SK-N-SH (cell line): ENCODE results near the gene FZD2. TPM values are rescaled to one million over a fixed set of nuclear protein-coding genes. Genes with fewer than 3 reads are reported as not detected.

Experiments
- CTCF ChIA-PET: fragments of 300-600, 350-600 bp; formaldehyde crosslinking; extraction: SDS; loops from one replicate; lab custom pipeline; 2021; lab: Yijun Ruan, JAX
- POLR2A ChIA-PET: fragments of 350-600 bp; sonication (Branson Sonifier 250); formaldehyde crosslinking; extraction: SDS; loops from one replicate; lab custom pipeline; 2020; ENCODE audit warnings: antibody characterized with exemption, inconsistent platforms; lab: Yijun Ruan, JAX
- DNase-seq: peaks from one replicate; pipeline ENCODE4 v3.0.0; 2012
- H2AFZ ChIP-seq: fragments of 200-600 bp; sonication (generic); 2 replicates; pipeline ENCODE4 v1.8.1; 2016; ENCODE audit warnings: antibody characterized with exemption, mild to moderate bottlenecking, low read depth
- H3F3A ChIP-seq: fragments of 200-600 bp; sonication (generic); replicated peaks from 2 replicates; pipeline ENCODE3; 2016; ENCODE audit warnings: antibody characterized with exemption, mild to moderate bottlenecking; ENCODE audit not compliant: insufficient read depth
- H3K27ac ChIP-seq, 2 experiments: fragments of 200-500 bp in 1 of 2; fragments of 200-600 bp in 1 of 2; sonication (Bioruptor generic) in 1 of 2; sonication (generic), shearing (Covaris generic) in 1 of 2; 2 replicates each; pipeline versions ENCODE4 v1.5.1 to v1.6.1; 2014 to 2016; ENCODE audit warnings: low read depth in 2 of 2, inconsistent platforms in 1 of 2, low read length in 1 of 2, mild to moderate bottlenecking in 1 of 2, mixed read lengths in 1 of 2
- H3K27me3 ChIP-seq: fragments of 200-600 bp; sonication (generic), shearing (Covaris generic); 2 replicates; pipeline ENCODE4 v1.6.1; 2016; ENCODE audit warnings: mixed run types; ENCODE audit not compliant: insufficient read depth
- H3K36me3 ChIP-seq, 2 experiments: fragments of 200-500 bp in 1 of 2; fragments of 200-600 bp in 1 of 2; sonication (Bioruptor generic) in 1 of 2; sonication (generic) in 1 of 2; replicated peaks in 1 of 2; 2 replicates each; pipeline versions ENCODE3 to v1.5.1; 2014 to 2016; ENCODE audit warnings: low read length in 1 of 2, mild to moderate bottlenecking in 1 of 2; ENCODE audit not compliant: insufficient read depth in 2 of 2, control insufficient read depth in 1 of 2
- H3K4me1 ChIP-seq, 2 experiments: fragments of 200-500 bp in 1 of 2; fragments of 200-600 bp in 1 of 2; sonication (Bioruptor generic) in 1 of 2; sonication (generic), shearing (Covaris generic) in 1 of 2; 2 replicates each; pipeline versions ENCODE4 v1.5.1 to v1.6.1; 2014 to 2016; ENCODE audit warnings: low read depth in 1 of 2, low read length in 1 of 2, mixed run types in 1 of 2; ENCODE audit not compliant: insufficient read depth in 2 of 2, control insufficient read depth in 1 of 2
- H3K4me2 ChIP-seq: fragments of 200-600 bp; sonication (generic), shearing (Covaris generic); 2 replicates; pipeline ENCODE4 v1.6.1; 2017; ENCODE audit warnings: mixed run types
- H3K4me3 ChIP-seq, 2 experiments: fragments of 200-500 bp in 1 of 2; fragments of 200-600 bp in 1 of 2; sonication (Bioruptor generic) in 1 of 2; sonication (generic), shearing (Covaris generic) in 1 of 2; 2 replicates each; pipeline versions ENCODE4 v1.5.1 to v1.8.1; 2014 to 2016; ENCODE audit warnings: low read depth in 2 of 2, inconsistent platforms in 1 of 2, low read length in 1 of 2, mild to moderate bottlenecking in 1 of 2, mixed read lengths in 1 of 2, moderate library complexity in 1 of 2
- H3K79me2 ChIP-seq: fragments of 200-600 bp; sonication (generic); 2 replicates; pipeline ENCODE4 v1.8.1; 2017; ENCODE audit warnings: mild to moderate bottlenecking; ENCODE audit not compliant: insufficient read depth
- H3K9ac ChIP-seq: fragments of 200-600 bp; sonication (generic); 2 replicates; pipeline ENCODE4 v1.6.1; 2017; ENCODE audit warnings: mixed run types
- H3K9me2 ChIP-seq: fragments of 200-600 bp; sonication (generic); 2 replicates; pipeline ENCODE4 v1.6.1; 2017; ENCODE audit warnings: mixed run types
- H3K9me3 ChIP-seq: fragments of 200-600 bp; sonication (generic); 2 replicates; pipeline ENCODE4 v1.6.1; 2017; ENCODE audit warnings: mixed run types, mild to moderate bottlenecking, moderate library complexity
- H4K20me1 ChIP-seq: fragments of 200-600 bp; sonication (generic); 2 replicates; pipeline ENCODE4 v1.6.1; 2017; ENCODE audit warnings: mild to moderate bottlenecking, mixed run types; ENCODE audit not compliant: insufficient read depth
- CHD2 ChIP-seq: fragments of 150-350 bp; IDR thresholded peaks from 2 replicates; pipeline ENCODE4 v1.6.1; 2018; ENCODE audit warnings: low read length; ENCODE audit not compliant: partially characterized antibody
- ELF1 ChIP-seq: IDR thresholded peaks from 2 replicates; pipeline ENCODE4 v1.4.0; 2012
- EZH2phosphoT487 ChIP-seq: fragments of 200-600 bp; sonication (generic); IDR thresholded peaks from 2 replicates; pipeline ENCODE4 v1.6.1; 2017; ENCODE audit warnings: low read depth, mixed run types, mild to moderate bottlenecking, antibody characterized with exemption, moderate library complexity, borderline replicate concordance
- FOSL2 ChIP-seq: IDR thresholded peaks from 2 replicates; pipeline ENCODE4 v1.4.0; 2012; ENCODE audit warnings: low read depth, mild to moderate bottlenecking, moderate library complexity, borderline replicate concordance
- FOXJ3 ChIP-seq: sonication (generic); formaldehyde crosslinking; IDR thresholded peaks from 2 replicates; pipeline ENCODE4 v1.5.1; 2020; ENCODE audit warnings: mild to moderate bottlenecking, missing genetic modification reagents
- FOXM1 ChIP-seq: IDR thresholded peaks from 2 replicates; pipeline ENCODE4 v1.4.0; 2012; ENCODE audit warnings: low read depth, mild to moderate bottlenecking
- GABPA ChIP-seq: IDR thresholded peaks from 2 replicates; pipeline ENCODE4 v1.4.0; 2012; ENCODE audit warnings: low read depth, mild to moderate bottlenecking
- GATA2 ChIP-seq: sonication (generic); formaldehyde crosslinking; IDR thresholded peaks from 2 replicates; pipeline ENCODE4 v1.5.0; 2020; ENCODE audit warnings: mild to moderate bottlenecking, missing genetic modification reagents
- JUND ChIP-seq: IDR thresholded peaks from 2 replicates; pipeline ENCODE4 v1.4.0; 2012
- MEF2A ChIP-seq: IDR thresholded peaks from 2 replicates; pipeline ENCODE4 v1.4.0; 2012; ENCODE audit warnings: low read depth, borderline replicate concordance
- NFIC ChIP-seq: IDR thresholded peaks from 2 replicates; pipeline ENCODE4 v1.4.0; 2012; ENCODE audit warnings: borderline replicate concordance
- NRF1 ChIP-seq: IDR thresholded peaks from 2 replicates; pipeline ENCODE4 v1.6.1; 2012; ENCODE audit warnings: low read depth, mild to moderate bottlenecking, low read length
- RAD21 ChIP-seq: IDR thresholded peaks from 2 replicates; pipeline ENCODE4 v1.6.1; 2012; ENCODE audit warnings: mild to moderate bottlenecking, low read length
- RCOR1 ChIP-seq: fragments of 150-350 bp; IDR thresholded peaks from 2 replicates; pipeline ENCODE4 v1.6.1; 2017; ENCODE audit warnings: antibody characterized with exemption, low read length
- SMC3 ChIP-seq: IDR thresholded peaks from 2 replicates; pipeline ENCODE4 v1.6.1; 2012; ENCODE audit warnings: low read depth, low read length, improper control_type of control experiment
- WGBS: methylation state at CpG from one replicate; pipeline ENCODE4 v1.1.6; 2017; ENCODE audit warnings: low lambda C conversion rate; 5-methylcytosine and 5-hydroxymethylcytosine counted together
- polyA plus RNA-seq, 3 experiments: library from polyadenylated mRNA; depleted of rRNA; stranded (reverse); fragments of >200 nt; gene quantifications; 2 replicates each; pipeline ENCODE4 v1.2.3, GENCODE V29; 2012
- TF ChIP-seq, protein P1 (sequence below): fragments of 200-600 bp; sonication (generic); IDR thresholded peaks from 2 replicates; pipeline ENCODE4 v1.6.1; 2017; ENCODE audit warnings: antibody characterized with exemption, mild to moderate bottlenecking, moderate library complexity
- TF ChIP-seq, protein P2 (sequence below): fragments of 150-350 bp; IDR thresholded peaks from 2 replicates; pipeline ENCODE4 v1.6.1; 2017; ENCODE audit warnings: antibody characterized with exemption, low read length, low read depth, borderline replicate concordance

FZD2 gene
- polyA plus RNA-seq, 1 of the 3 experiments (the other 2 are of a cell fraction), result 35.1 TPM

DNA sequence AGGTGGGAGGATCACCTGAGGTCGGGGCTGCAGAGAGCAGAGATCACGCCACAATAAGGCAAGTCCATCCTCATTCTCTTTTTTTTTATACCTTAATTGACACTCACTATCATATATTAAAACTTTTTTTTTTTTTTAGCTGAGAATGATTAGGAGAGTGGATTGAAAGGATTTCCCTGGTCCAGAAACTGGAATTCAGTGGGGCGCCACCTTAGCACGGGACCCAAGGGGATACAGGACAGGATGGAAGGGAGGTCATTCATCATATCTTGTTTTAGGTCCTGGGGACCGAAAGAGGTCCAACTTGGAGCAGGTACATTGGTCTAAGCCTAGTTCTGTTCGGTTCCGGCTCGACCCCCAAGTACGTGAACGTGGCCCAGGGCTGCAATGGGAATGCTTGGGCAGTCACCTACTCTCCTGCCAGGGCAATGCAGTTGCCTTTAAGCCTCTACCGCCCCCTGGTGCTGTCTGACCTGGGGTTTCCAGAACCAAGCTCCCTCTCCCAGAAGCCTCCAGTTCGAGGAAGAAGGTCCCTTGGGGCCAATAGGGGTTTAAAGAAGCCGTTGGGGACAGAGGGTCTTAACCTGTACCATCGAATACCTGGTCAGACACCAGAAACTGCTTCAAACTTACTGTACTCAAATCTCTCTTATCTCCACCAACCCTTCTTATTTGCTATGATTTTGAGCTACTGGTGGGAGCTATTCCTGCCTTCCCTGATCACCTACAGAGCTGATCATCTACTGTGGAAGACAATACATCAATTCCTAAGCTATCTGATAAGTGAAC is 34.2 kb upstream of the FZD2 start:
- Histone ChIP-seq H3K27ac (no peak overlapping the region), H3K4me3 (no peak overlapping the region), H3K4me2 (no peak overlapping the region), H3K79me2 (no peaks in the 10 kb centered on the region), H3K36me3 (no peaks in the 10 kb centered on the region), H3K27me3 (no peaks in the 10 kb centered on the region), H4K20me1 (no peaks in the 10 kb centered on the region), H3F3A (no peaks in the 10 kb centered on the region)
- CTCF ChIA-PET, result interaction anchor here (0.6 to 2.4 kb wide), 9 partner anchors 10 to 192 kb away, joined by 3 to 18 read pairs (median 3); no protein-coding TSS in a partner anchor
- WGBS, result 70% methylated on average over 13 of the region's 14 CpGs
- TF ChIP-seq RAD21, result peak; percentile 58
- TF ChIP-seq, protein P1, sequence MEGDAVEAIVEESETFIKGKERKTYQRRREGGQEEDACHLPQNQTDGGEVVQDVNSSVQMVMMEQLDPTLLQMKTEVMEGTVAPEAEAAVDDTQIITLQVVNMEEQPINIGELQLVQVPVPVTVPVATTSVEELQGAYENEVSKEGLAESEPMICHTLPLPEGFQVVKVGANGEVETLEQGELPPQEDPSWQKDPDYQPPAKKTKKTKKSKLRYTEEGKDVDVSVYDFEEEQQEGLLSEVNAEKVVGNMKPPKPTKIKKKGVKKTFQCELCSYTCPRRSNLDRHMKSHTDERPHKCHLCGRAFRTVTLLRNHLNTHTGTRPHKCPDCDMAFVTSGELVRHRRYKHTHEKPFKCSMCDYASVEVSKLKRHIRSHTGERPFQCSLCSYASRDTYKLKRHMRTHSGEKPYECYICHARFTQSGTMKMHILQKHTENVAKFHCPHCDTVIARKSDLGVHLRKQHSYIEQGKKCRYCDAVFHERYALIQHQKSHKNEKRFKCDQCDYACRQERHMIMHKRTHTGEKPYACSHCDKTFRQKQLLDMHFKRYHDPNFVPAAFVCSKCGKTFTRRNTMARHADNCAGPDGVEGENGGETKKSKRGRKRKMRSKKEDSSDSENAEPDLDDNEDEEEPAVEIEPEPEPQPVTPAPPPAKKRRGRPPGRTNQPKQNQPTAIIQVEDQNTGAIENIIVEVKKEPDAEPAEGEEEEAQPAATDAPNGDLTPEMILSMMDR, result peak; percentile 54
- no peak for TF ChIP-seq NRF1
- peak; percentile 49 for TF ChIP-seq SMC3
- TF ChIP-seq, all 33 proteins: peak for 3
- Histone ChIP-seq H3K4me1 (no peaks in the 10 kb centered on the region), H3K9ac (no peak overlapping the region), H2AFZ (peak overlapping the region; percentile 47), H3K9me2 (no peaks in the 10 kb centered on the region), H3K9me3 (no peaks in the 10 kb centered on the region)
- DNase-seq, result peak; percentile 48
- POLR2A ChIA-PET, result no interaction called here

DNA sequence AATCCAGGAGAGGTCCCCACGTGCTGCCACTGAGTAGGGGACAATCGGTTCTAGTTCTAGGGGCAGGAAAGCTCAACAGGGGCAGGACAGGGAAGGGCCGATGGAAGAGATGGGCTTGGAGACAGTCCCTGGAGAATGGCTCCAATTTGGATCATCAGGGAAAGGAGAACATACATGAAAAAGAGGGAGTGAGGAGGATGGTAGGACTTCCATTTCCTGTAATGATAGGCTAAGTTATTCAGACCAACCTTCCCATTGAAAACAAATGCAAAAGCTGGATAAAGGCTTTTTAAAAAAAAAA is 33.7 kb upstream of the FZD2 start:
- Histone ChIP-seq H3K36me3 (no peaks in the 10 kb centered on the region), H3K4me2 (no peak overlapping the region), H3K4me1 (no peaks in the 10 kb centered on the region), H3K9me2 (no peaks in the 10 kb centered on the region), H3F3A (no peaks in the 10 kb centered on the region), H3K9me3 (no peaks in the 10 kb centered on the region), H3K27ac (no peak overlapping the region), H2AFZ (peak overlapping the region; percentile 47), H3K79me2 (no peaks in the 10 kb centered on the region), H3K4me3 (no peak overlapping the region), H3K27me3 (no peaks in the 10 kb centered on the region), H3K9ac (no peak overlapping the region), H4K20me1 (no peaks in the 10 kb centered on the region)
- no peak for DNase-seq
- TF ChIP-seq NRF1 (no peak), GATA2 (CRISPR knock-in tag) (no peak), MEF2A (no peak), CHD2 (no peak), FOSL2 (no peak), FOXM1 (no peak), JUND (no peak), FOXJ3 (CRISPR knock-in tag) (no peak), RCOR1 (no peak), ELF1 (no peak), GABPA (no peak), EZH2phosphoT487 (no peak), NFIC (no peak)
- TF ChIP-seq, protein P2, sequence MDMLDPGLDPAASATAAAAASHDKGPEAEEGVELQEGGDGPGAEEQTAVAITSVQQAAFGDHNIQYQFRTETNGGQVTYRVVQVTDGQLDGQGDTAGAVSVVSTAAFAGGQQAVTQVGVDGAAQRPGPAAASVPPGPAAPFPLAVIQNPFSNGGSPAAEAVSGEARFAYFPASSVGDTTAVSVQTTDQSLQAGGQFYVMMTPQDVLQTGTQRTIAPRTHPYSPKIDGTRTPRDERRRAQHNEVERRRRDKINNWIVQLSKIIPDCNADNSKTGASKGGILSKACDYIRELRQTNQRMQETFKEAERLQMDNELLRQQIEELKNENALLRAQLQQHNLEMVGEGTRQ, result no peak
- WGBS, result 52% methylated on average over 3 of the region's 3 CpGs
- ChIA-PET CTCF (interaction anchor here (0.6 to 2.4 kb wide), 6 partner anchors 9 to 123 kb away, joined by 3 to 18 read pairs (median 3); no protein-coding TSS in a partner anchor), POLR2A (no interaction called here)
